Measurements from ENCODE around the gene PTK7. TPM values are rescaled to one million over a fixed set of nuclear protein-coding genes. Genes with fewer than 3 reads are reported as not detected.

Gene PTK7
- total RNA-seq, 2 donors from 2014 or later: 3.0 to 10.3 TPM

DNA sequence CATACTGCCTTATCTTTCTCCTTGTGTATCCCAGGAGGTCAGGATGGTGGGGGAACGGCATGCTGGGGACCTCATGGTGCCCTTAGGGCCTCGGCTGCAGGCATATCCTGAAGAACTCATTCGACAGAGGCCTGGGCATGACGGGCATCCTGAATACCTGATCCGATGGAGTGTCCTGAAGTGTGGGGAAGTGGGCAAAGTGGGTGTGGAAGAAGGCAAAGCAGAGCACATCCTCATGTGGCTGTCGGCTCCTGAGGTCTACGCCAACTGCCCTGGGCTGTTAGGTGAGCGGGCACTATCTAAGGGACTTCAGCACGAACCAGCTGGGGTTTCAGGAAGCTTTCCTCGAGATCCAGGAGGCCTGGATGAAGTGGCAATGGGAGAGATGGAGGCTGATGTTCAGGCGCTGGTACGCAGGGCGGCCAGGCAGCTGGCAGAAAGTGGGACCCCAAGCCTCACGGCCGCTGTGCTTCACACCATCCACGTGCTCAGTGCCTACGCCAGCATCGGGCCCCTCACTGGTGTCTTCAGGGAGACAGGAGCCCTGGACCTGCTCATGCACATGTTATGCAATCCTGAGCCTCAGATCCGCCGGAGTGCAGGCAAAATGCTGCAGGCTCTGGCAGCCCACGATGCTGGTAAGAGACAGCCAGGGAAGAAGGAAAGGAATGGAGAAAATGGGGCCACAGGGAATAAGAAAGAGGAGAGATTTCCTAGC is 108.3 kb downstream of the PTK7 start:
- no peak for DNase-seq (ENCODE audit: low spot score)
- intact Hi-C loops (cut with DNase I): loop anchor here in 1 of 2 donors (10.0 kb wide), 1 partner anchor 140 kb away; no protein-coding TSS in a partner anchor

DNA sequence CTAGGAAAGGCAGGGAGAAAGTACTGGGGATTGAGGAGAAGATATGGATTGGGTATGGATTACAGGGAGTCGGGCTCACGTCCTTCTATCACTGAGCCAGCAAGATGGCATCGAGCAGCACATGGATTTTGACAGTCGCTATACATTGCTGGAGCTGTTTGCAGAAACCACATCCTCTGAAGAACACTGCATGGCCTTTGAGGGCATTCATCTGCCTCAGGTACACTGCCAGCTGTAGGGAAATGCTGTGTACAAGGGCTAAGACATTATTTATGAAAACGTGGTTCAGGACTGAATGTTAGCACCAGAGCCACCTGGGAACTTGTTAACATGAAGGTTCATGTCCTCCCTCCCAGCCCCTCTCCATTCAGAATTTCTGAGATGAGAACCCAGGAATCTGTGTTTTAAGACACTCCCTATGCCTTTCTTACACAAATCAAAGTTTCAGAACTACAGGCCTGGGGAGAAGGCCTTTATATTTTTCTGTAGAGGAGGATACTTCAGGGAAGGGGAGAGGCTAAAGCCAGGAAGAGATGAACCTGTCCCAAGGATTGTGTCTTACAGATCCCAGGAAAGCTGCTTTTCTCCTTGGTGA is 109.4 kb downstream of the PTK7 start:
- no peak for DNase-seq (ENCODE audit: low spot score)
- intact Hi-C loops (cut with DNase I): loop anchor here in 1 of 2 donors (10.0 kb wide), 1 partner anchor 139 kb away; no protein-coding TSS in a partner anchor

DNA sequence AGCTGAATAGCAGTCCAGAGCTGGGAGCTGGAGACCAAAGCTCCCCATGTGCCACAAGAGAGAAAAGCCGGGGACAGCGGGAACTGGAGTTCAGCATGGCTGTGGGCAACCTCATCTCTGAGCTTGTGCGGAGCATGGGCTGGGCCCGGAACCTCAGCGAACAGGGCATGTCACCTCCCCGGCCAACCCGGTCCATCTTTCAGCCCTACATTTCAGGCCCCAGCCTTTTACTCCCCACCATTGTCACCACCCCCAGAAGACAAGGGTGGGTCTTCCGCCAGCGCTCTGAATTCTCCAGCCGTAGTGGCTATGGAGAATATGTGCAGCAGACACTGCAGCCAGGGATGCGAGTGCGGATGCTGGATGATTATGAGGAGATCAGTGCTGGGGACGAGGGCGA is 109.9 kb downstream of the PTK7 start:
- intact Hi-C loops (cut with DNase I): loop anchor here in 1 of 2 donors (10.0 kb wide), 1 partner anchor 139 kb away; no protein-coding TSS in a partner anchor
- DNase-seq (ENCODE audit: low spot score): no peak

DNA sequence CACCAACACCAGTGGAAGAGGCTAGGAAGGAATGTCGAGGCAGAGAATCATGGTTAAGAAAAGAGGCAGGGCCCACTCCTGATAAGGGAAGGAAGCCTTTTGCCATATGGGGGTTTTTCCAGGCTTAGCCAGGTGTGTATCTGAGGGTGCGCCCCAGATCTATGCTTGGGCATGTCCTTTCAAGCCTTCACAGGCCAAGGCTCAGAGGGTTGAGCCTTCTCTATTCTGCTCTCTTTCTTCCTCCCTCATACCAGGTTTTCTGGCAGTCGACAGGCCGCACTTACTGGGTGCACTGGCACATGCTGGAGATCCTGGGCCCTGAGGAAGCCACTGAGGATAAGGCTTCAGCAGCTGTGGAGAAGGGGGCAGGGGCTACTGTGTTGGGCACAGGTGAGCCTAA is 110.6 kb downstream of the PTK7 start:
- DNase-seq (ENCODE audit: low spot score): no peak
- intact Hi-C loops (cut with DNase I): loop anchor here in 1 of 2 donors (10.0 kb wide), 1 partner anchor 138 kb away; no protein-coding TSS in a partner anchor

DNA sequence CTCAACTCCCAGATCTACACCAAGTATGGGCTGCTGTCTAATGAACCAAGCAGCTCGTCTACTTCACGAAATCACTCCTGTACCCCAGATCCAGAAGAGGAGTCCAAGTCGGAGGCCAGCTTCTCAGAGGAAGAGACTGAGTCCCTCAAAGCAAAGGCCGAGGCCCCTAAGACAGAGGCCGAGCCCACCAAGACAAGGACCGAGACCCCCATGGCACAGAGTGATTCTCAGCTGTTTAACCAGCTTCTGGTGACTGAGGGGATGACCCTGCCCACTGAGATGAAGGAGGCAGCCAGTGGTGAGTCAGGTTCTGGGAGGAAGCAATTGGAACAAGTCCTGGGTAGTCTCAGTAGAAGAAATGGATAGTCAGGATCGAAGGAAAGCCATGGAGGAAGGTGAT is 111.7 kb downstream of the PTK7 start:
- intact Hi-C loops (cut with DNase I): loop anchor here in 1 of 2 donors (10.0 kb wide), 1 partner anchor 137 kb away; no protein-coding TSS in a partner anchor
- DNase-seq (ENCODE audit: low spot score): no peak

DNA sequence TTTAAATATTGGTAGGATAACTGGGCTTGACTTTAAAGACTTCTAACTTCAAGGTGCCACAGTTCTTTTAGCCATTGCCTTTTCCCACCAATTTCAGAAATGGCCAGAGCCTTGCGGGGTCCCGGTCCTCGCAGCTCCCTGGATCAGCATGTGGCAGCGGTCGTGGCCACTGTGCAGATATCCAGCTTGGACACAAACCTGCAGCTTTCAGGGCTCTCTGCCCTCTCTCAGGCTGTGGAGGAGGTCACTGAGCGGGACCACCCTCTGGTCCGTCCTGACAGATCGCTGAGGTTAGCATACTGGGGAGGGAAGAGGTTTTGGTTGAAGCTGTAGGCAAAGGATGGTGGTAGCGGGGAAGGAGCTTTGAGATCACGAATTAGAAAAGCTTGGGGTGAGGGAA is 112.3 kb downstream of the PTK7 start:
- intact Hi-C loops (cut with DNase I): loop anchor here in 1 of 2 donors (10.0 kb wide), 1 partner anchor 136 kb away; no protein-coding TSS in a partner anchor
- no peak for DNase-seq (ENCODE audit: low spot score)

DNA sequence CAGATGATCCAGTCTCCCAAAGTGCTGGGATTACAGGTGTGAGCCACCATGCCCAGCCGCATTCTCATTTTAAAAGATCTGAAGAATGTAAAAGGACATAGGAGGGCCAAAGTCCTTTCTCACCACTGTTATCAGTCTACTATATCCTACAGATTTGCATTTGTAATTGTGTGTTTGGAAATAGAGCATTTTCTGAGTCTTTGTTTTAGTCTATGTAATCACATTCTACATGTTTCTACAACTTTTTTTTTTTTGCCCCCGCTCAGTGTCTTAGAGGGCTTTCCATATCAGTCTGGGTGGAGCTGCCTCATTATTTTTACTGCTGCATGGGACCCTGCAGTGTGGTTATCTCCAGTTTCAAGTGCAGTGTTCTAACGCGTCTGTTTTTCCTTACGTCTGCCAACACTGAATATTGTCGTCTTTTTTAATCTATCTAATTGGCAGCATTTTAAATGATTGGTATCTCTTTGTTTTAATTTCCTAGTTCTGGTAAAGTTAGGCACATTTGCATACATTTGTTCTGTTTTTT is 113.7 kb downstream of the PTK7 start:
- no peak for DNase-seq (ENCODE audit: low spot score)
- intact Hi-C loops (cut with DNase I): loop anchor here in 1 of 2 donors (10.0 kb wide), 1 partner anchor 135 kb away; no protein-coding TSS in a partner anchor

DNA sequence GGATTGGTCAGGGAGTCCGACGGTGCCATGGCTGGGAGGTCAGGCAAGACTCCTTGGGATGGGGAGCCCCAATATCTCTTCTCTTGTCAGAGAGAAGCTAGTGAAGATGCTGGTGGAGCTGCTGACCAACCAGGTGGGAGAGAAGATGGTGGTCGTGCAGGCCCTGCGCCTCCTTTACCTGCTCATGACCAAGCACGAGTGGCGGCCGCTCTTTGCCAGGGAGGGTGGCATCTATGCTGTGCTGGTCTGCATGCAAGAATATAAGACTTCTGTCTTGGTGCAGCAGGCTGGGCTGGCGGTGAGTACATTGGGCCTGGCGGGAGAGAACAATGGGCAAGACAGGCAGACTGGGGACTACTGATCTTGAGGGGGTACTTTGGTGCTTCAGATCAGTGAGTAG is 116.8 kb downstream of the PTK7 start:
- no peak for DNase-seq (ENCODE audit: low spot score)
- intact Hi-C loops (cut with DNase I): no loop called here

DNA sequence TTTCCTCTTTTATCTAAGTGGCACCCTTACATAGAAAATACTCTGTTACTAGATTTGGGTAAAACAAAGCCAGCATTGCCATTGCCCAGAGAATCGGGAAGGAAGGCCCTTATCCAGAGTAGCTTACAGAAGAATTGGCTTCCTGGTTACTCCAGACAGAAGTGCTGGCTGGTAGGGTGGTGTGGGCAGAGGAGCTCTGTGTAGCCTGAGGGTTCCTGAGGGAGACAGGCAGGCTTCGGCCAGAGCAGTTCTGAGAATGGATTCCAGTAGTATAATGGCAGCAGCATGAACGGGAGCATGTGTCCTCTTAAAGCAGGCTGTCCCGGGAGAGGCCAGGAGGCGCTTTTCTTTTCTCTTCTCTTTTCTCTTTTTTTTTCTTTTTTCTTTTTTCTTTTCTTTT is 117.8 kb downstream of the PTK7 start:
- intact Hi-C loops (cut with DNase I): no loop called here
- DNase-seq (ENCODE audit: low spot score): no peak

DNA sequence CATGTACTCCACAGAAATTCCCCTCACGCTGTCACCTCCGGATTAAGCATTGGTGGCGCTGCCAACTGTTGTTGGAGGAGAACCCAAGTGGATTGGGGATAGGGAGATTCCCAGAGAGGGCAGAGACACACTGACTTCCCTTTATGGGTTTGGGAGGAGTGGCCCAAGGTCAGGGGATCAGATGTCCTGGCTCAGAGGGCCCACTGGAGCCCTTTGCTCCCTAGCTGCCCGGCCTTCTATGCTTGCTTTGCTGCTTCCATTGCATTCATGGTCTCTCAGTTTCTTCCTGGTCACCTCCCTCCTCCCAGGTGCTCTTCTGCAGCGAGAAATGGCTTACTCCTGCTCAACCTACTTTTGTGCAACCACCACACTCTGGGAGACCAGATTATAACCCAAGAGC is 120.2 kb downstream of the PTK7 start:
- intact Hi-C loops (cut with DNase I): no loop called here
- no peak for DNase-seq (ENCODE audit: low spot score)

DNA sequence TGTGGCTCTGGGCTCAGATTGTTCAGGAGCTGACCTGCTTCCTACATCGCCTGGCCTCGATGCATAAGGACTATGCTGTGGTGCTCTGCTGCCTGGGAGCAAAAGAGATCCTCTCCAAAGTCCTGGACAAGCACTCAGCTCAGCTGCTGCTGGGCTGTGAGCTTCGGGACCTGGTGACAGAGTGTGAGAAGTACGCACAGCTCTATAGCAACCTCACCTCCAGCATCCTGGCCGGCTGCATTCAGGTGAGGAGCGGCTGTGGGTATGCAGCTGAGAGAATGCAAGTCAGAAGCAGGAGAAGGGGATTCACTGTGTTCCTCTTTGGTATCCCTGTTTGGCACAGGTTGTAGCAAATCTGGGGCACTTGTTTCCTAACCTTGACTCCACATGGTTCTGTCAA is 123.8 kb downstream of the PTK7 start:
- intact Hi-C loops (cut with DNase I): no loop called here

DNA sequence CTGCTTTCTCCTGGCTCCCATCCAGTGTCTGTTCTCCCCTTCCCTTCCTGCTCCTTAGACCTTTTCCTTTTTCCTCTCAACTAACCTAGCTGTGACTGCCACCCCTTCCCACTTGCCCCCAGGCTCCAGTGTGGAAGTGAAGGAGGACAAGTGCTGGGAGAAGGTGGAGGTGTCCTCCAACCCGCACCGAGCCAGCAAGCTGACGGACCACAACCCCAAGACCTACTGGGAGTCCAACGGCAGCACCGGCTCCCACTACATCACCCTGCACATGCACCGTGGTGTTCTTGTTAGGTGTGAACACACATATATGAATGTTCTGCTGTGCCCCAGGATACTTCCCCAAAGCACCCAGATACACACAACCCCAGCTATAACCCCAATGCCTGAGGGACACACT is 124.4 kb downstream of the PTK7 start:
- no peak for DNase-seq (ENCODE audit: low spot score)
- intact Hi-C loops (cut with DNase I): no loop called here

More for the DNA sequence above, 123.8 kb downstream of the PTK7 start:
- no peak for DNase-seq (ENCODE audit: low spot score)

DNA sequence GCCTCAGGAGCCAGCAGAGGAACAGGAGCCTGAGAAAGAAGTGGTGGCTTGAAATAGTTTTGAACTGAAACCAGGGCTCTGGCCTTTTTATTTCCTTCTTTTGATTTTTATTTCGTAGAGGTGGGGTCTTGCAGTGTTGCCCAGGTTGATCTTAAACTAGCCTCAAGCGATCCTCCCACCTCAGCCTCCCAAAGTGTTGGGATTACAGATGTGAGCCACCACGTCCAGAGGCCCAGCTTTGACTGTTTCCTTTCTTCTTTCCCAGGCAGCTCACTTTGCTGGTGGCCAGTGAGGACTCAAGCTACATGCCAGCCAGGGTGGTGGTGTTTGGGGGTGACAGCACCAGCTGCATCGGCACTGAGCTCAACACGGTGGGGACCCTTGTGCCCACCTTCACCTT is 126.3 kb downstream of the PTK7 start:
- intact Hi-C loops (cut with DNase I): no loop called here
- no peak for DNase-seq (ENCODE audit: low spot score)

DNA sequence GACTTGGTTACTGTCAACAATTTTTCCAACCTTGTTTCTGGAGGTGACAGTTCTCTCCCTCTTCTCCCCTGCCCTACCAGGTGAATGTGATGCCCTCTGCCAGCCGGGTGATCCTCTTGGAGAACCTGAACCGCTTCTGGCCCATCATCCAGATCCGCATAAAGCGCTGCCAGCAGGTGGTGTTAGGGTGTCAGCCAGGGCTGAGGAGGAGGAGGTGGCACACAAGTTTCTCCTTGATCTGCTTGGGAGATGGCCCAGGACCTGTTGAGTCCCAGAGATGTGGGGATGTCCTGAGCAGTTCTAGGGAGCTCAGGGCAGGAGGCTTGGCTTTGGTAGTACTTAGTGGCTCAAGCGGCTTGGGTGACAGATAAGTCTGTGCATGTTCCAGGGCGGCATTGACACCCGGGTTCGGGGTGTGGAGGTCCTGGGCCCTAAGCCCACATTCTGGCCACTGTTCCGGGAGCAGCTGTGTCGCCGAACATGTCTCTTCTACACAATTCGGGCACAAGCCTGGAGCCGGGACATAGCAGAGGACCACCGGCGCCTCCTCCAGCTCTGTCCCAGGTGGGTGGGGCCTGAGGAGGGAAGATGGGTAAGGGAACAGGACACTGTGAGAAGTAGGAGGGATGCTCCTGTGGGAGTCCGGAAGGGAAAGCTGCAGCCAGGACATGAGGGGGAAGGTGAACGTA is 127.1 kb downstream of the PTK7 start:
- no peak for DNase-seq (ENCODE audit: low spot score)
- intact Hi-C loops (cut with DNase I): no loop called here

DNA sequence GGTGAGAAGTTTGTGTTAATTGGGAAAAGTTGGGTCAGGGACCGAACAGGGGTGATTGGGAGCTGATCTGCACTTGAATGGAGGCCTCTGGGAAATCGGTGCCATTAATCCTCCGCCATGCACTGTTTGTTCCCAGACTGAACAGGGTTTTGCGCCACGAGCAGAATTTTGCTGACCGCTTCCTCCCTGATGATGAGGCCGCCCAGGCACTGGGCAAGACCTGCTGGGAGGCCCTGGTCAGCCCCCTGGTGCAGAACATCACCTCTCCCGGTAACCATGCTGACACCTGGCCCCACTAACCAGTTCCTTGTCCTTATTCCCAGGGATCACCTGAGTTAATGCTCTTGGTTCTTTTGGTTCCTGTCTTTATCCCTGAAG is 127.6 kb downstream of the PTK7 start:
- intact Hi-C loops (cut with DNase I): no loop called here
- DNase-seq (ENCODE audit: low spot score): no peak

DNA sequence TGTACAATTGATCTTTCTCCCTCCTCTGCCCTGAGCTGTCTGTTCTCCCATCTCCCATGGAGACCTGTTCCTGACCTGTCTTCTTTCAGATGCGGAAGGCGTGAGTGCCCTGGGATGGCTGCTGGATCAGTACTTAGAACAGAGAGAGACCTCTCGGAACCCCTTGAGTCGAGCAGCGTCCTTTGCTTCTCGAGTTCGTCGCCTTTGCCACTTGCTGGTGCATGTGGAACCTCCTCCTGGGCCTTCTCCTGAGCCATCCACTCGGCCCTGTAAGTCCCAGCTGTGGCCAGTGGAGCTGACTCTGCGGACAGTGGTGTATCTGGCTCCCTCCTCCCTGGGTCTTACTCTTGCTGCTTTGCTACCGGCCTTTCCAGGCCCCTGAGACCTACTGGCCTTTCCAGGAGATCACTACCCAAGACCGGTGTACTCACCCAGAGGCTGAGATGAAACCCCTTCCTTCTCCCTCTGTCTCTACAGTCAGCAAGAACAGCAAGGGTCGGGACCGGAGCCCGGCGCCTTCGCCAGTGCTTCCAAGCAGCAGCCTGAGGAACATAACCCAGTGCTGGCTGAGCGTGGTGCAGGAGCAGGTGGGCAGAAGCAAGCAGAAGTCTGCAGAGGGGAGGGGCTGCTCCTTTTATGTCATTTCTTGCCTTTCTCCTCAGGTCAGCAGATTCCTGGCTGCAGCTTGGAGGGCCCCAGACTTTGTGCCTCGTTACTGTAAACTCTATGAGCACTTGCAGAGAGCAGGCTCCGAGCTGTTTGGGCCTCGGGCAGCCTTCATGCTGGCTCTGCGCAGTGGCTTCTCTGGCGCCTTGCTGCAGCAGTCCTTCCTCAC is 128.4 kb downstream of the PTK7 start:
- DNase-seq (ENCODE audit: low spot score): no peak
- intact Hi-C loops (cut with DNase I): no loop called here

DNA sequence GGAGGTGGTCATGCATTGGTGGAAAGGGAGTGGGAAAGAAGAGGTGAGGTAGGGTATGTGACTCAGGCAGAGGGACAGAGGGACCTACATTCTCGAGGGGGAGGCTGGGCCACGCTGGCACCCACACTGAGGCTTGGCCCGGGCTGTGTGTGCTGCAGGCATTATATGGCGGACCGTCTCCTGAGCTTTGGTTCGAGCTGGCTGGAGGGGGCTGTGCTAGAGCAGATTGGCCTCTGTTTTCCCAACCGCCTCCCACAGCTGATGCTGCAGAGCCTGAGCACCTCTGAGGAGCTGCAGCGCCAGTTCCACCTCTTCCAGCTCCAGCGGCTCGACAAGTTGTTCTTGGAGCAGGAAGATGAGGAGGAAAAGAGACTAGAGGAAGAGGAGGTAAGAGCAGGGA is 129.7 kb downstream of the PTK7 start:
- no peak for DNase-seq (ENCODE audit: low spot score)
- intact Hi-C loops (cut with DNase I): no loop called here

DNA sequence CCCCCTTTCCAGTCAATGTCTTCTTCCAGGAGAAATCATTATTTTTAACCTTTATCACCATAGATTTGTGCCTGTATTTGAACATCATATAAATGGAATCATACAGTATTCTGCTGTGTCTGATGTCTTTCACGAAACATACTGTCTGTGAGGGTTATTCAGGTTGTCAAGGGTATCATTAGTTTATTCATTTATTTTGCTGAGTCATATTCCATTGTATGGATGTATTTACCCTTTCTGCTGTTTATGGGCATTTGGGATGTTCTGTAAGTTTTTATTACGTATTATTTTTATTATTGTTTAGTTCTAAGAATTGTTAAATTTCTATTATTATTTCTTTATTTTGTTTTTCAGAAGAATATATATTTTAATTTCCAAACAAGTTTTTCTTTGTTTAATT is 131.2 kb downstream of the PTK7 start:
- intact Hi-C loops (cut with DNase I): no loop called here
- no peak for DNase-seq (ENCODE audit: low spot score)

All from posterior vena cava (tissue), 2 donors.